HCT116 (cell line): ENCODE results near the gene KIF12. TPM values are rescaled to one million over a fixed set of nuclear protein-coding genes. Genes with fewer than 3 reads are reported as not detected.

Experiments
- ATAC-seq: fragments of 200-7000 bp; cut with Tn5 transposase; 2 replicates; pipeline ENCODE4 v1.9.1; 2020; ENCODE audit warnings: mild to moderate bottlenecking, moderate library complexity
- BruUV-seq: library from RNA; stranded (reverse); fragments of 400-500 nt; replicated peaks from 2 replicates; lab custom pipeline; 2021; lab: Mats Ljungman, UMichigan
- CTCF ChIA-PET: fragments of 300-600 bp; sonication (Branson Sonifier 250); formaldehyde crosslinking; loops from one replicate; lab custom pipeline; 2021; ENCODE audit warnings: antibody characterized with exemption; lab: Charles Lee
- POLR2A ChIA-PET: fragments of 300-600, 350-600 bp; sonication (Branson Sonifier 250); formaldehyde crosslinking; loops from one replicate; lab custom pipeline; 2021; ENCODE audit warnings: antibody characterized with exemption; lab: Charles Lee
- RAD21 ChIA-PET, 2 experiments: fragments of 300-600 bp; sonication (Branson Sonifier 250); formaldehyde crosslinking; loops; one replicate each; lab custom pipeline; 2023; ENCODE audit warnings: low total read pairs in 2 of 2; ENCODE audit not compliant: uncharacterized antibody in 2 of 2, unreplicated experiment in 2 of 2, low non-redundant PET in 1 of 2; lab: Charles Lee
- DNase-seq: peaks from one replicate; pipeline ENCODE4 v3.0.0-alpha.2; 2010; ENCODE audit warnings: low read depth, low spot score
- H2AFZ ChIP-seq: fragments of 200-600 bp; shearing (Covaris generic), sonication (generic); 2 replicates; pipeline ENCODE4 v1.6.1; 2017; ENCODE audit warnings: low read depth, mixed run types, mixed read lengths, antibody characterized with exemption, low read length; ENCODE audit not compliant: poor library complexity, severe bottlenecking
- H3K27ac ChIP-seq: 2 replicates; pipeline ENCODE4 v1.5.1; 2012; ENCODE audit warnings: low read depth, low read length
- H3K27me3 ChIP-seq: fragments of 200-600 bp; sonication (generic); 2 replicates; pipeline ENCODE4 v1.6.1; 2016; ENCODE audit warnings: mixed run types, low read length, mixed read lengths; ENCODE audit not compliant: insufficient read depth
- H3K36me3 ChIP-seq, 2 experiments: fragments of 200-500 bp in 1 of 2; fragments of 200-600 bp in 1 of 2; sonication (Bioruptor generic) in 1 of 2; sonication (generic) in 1 of 2; 2 replicates each; pipeline versions ENCODE4 v1.5.1 to v1.6.1; 2014 to 2016; ENCODE audit warnings: low read length in 2 of 2, inconsistent platforms in 1 of 2, mixed read lengths in 1 of 2, mixed run types in 1 of 2; ENCODE audit not compliant: insufficient read depth in 2 of 2, control insufficient read depth in 1 of 2
- H3K4me1 ChIP-seq, 2 experiments: fragments of 200-600 bp in 1 of 2; sonication (generic) in 1 of 2; 2 replicates each; pipeline versions ENCODE4 v1.5.1 to v1.6.1; 2012 to 2017; ENCODE audit warnings: low read length in 2 of 2, inconsistent platforms in 1 of 2, mild to moderate bottlenecking in 1 of 2, mixed read lengths in 1 of 2, mixed run types in 1 of 2, moderate library complexity in 1 of 2; ENCODE audit not compliant: insufficient read depth in 2 of 2, control insufficient read depth in 1 of 2
- H3K4me2 ChIP-seq: fragments of 200-600 bp; sonication (generic); 2 replicates; pipeline ENCODE4 v1.6.1; 2017; ENCODE audit warnings: mixed run types, low read length, mixed read lengths
- H3K4me3 ChIP-seq, 2 experiments: fragments of 200-600 bp in 1 of 2; sonication (generic) in 1 of 2; replicated peaks in 1 of 2; 2 replicates each; pipeline ENCODE4 v1.5.1; 2011 to 2016; ENCODE audit warnings: low read length in 2 of 2, control low read depth in 1 of 2, low read depth in 1 of 2, mild to moderate bottlenecking in 1 of 2, mixed read lengths in 1 of 2, mixed run types in 1 of 2
- H3K79me2 ChIP-seq: fragments of 200-600 bp; sonication (generic); 2 replicates; pipeline ENCODE4 v1.6.1; 2017; ENCODE audit warnings: mild to moderate bottlenecking, mixed run types, low read length, moderate library complexity, mixed read lengths; ENCODE audit not compliant: insufficient read depth
- H3K9ac ChIP-seq: fragments of 200-600 bp; sonication (generic); 2 replicates; pipeline ENCODE4 v1.6.1; 2016; ENCODE audit warnings: low read length, mixed read lengths
- H3K9me2 ChIP-seq: fragments of 200-600 bp; sonication (generic), shearing (Covaris generic); 2 replicates; pipeline ENCODE4 v1.6.1; 2017; ENCODE audit warnings: mixed run types, mild to moderate bottlenecking, moderate library complexity; ENCODE audit not compliant: insufficient read depth
- H3K9me3 ChIP-seq, 2 experiments: fragments of 200-500 bp in 1 of 2; fragments of 200-600 bp in 1 of 2; sonication (Bioruptor generic) in 1 of 2; sonication (generic) in 1 of 2; 2 replicates each; pipeline ENCODE4 v1.6.1; 2014 to 2017; ENCODE audit warnings: low read length in 2 of 2, mixed read lengths in 2 of 2, inconsistent platforms in 1 of 2, low read depth in 1 of 2, mild to moderate bottlenecking in 1 of 2, mixed run types in 1 of 2, moderate library complexity in 1 of 2; ENCODE audit not compliant: control insufficient read depth in 1 of 2, insufficient read depth in 1 of 2
- H4K20me1 ChIP-seq: fragments of 200-600 bp; sonication (generic), shearing (Covaris generic); 2 replicates; pipeline ENCODE4 v1.6.1; 2017; ENCODE audit warnings: mixed run types, mild to moderate bottlenecking, moderate library complexity; ENCODE audit not compliant: insufficient read depth
- EGR1 ChIP-seq: IDR thresholded peaks from 2 replicates; pipeline ENCODE4 v1.6.1; 2012; ENCODE audit warnings: low read depth
- EZH2phosphoT487 ChIP-seq: fragments of 200-600 bp; IDR thresholded peaks from 2 replicates; pipeline ENCODE4 v1.6.1; 2018; ENCODE audit warnings: antibody characterized with exemption, borderline replicate concordance
- MAX ChIP-seq: IDR thresholded peaks from 2 replicates; pipeline ENCODE4 v1.6.1; 2012
- REST ChIP-seq: IDR thresholded peaks from 2 replicates; pipeline ENCODE4 v1.6.1; 2012; ENCODE audit warnings: low read depth
- intact Hi-C: fragments of 100-400 bp; cut with micrococcal nuclease; formaldehyde crosslinking; loops from 2 replicates; pipeline ENCODE4 v1.10.0; 2022
- total RNA-seq: library from RNA; stranded (reverse); gene quantifications from one replicate; pipeline ENCODE4 v1.2.1, GENCODE V29; 2021; ENCODE audit not compliant: unreplicated experiment

Gene KIF12
- total RNA-seq, 1 experiment from 2014 or later, result 6.4 TPM

GRCh38 chr9:114097613-114098020 lies 1.5 kb downstream of the KIF12 start:
- Histone ChIP-seq H3K4me1 (peaks cover 0 to 9% of the 10 kb centered on the region in 2 experiments; a peak in 2 of 4 replicates), H3K36me3 (no peaks in the 10 kb centered on the region)
- no peak for ATAC-seq
- TF ChIP-seq REST (no peak), EZH2phosphoT487 (no peak), MAX (no peak), EGR1 (no peak)
- TF ChIP-seq, all 23 proteins: peak for 0
- H3K9me3 ChIP-seq, result peaks cover 3 to 4% of the 10 kb centered on the region in 2 experiments; a peak in 2 of 4 replicates
- CTCF ChIA-PET, result interaction anchor here (0.7 to 1.5 kb wide), 2 partner anchors 15 to 170 kb away, joined by 3 to 6 read pairs; no protein-coding TSS in a partner anchor
- no peak overlapping the region; the same call in 1 of the 2 replicates for H3K27ac ChIP-seq
- no peaks in the 10 kb centered on the region for H3K9me2 ChIP-seq
- H3K27me3 ChIP-seq, result no peaks in the 10 kb centered on the region
- H3K4me3 ChIP-seq, result peak overlapping the region; percentile 43 to 63
- POLR2A ChIA-PET, result interaction anchor here (0.7 kb wide), 1 partner anchor 43 kb away, joined by 6 read pairs; no protein-coding TSS in a partner anchor
- peak overlapping the region; percentile 35 for H3K9ac ChIP-seq
- peak overlapping the region; percentile 83 for H3K4me2 ChIP-seq
- intact Hi-C loops, result no loop called here
- no peak overlapping the region for H2AFZ ChIP-seq
- no peak for DNase-seq
- no TSS peak for BruUV-seq
- H3K79me2 ChIP-seq, result no peaks in the 10 kb centered on the region
- H4K20me1 ChIP-seq, result no peaks in the 10 kb centered on the region
- RAD21 ChIA-PET, result interaction anchor here (0.6 to 0.7 kb wide), 3 partner anchors 10 to 134 kb away, joined by 6 to 7 read pairs (median 6); no protein-coding TSS in a partner anchor
